Measurements from ENCODE around the gene SHROOM3. TPM values are rescaled to one million over a fixed set of nuclear protein-coding genes. Genes with fewer than 3 reads are reported as not detected.

The SHROOM3 gene
- total RNA-seq, 2 experiments from 2014 or later = 0.06 to 0.10 TPM

DNA sequence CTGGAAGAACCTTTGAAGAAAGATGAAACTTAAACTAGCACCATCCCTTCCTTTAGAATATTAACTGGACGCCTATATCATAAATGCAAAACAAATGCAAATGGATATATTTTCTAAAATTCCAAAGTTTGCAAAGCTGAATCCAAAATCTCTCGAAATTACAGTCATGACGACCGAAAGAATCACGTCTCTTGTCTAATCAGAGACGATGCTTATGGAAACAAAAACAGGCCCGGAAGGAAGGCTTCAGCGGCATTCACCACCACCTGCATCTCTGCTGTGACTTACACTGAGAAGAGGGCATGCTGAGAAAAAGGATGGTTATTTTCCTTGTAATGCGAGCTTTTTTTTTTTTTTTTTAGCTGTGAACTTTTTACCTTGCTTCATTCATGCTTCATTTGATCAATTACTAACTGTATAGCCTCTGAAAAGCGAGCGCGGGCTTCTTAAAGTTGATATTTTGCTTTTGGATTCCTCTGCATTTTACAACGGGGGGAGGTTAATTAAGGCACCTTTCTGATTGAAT lies 253.7 kb downstream of the SHROOM3 start:
- Mint-ChIP-seq H3K9me3 (no peaks in the 10 kb centered on the region), H3K36me3 (no peaks in the 10 kb centered on the region), H3K4me1 (peaks cover 19% of the 10 kb centered on the region), H3K27me3 (peaks cover 73% of the 10 kb centered on the region), H3K4me3 (peak overlapping the region; percentile 37), H3K27ac (no peak overlapping the region)
- no peak for DNase-seq

DNA sequence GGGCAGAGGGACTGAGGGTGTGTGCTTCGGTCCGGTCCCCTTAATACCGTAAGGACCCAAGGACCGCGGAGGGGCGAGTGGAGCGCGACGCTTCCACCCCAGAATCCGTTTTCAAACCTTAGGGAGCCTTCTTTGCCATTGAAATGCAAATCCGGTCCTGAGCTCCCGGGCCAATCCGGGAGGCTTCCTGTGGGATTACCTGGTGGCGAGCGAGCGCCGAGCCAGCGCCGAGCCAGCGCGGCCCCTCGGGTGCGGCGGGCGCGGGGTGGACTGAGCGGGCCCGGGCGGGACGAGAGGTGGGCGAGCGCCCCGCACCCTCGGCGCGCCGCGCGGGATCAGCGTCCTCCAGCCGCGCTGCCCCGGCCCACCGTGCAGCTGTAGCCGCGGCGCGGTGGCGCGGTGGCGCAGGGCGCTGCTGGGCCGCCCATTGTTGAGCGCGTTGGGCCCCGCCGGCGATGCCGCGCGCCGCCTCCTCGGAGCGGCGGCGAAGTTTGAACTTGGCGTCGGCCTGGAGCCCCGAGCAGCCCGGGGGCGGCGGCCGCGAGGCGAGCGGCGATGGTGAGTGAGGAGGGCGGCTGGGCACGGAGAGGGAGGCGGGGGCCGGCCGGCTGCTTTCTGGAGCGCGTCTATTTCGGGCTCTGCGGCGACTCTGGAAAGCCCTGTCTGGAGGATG lies 254.3 kb downstream of the SHROOM3 start:
- Mint-ChIP-seq H3K9me3 (no peaks in the 10 kb centered on the region), H3K4me1 (peaks cover 19% of the 10 kb centered on the region), H3K4me3 (peak overlapping the region; percentile 69), H3K36me3 (no peaks in the 10 kb centered on the region), H3K27me3 (peaks cover 74% of the 10 kb centered on the region), H3K27ac (no peak overlapping the region)
- DNase-seq = peak; percentile 42

DNA sequence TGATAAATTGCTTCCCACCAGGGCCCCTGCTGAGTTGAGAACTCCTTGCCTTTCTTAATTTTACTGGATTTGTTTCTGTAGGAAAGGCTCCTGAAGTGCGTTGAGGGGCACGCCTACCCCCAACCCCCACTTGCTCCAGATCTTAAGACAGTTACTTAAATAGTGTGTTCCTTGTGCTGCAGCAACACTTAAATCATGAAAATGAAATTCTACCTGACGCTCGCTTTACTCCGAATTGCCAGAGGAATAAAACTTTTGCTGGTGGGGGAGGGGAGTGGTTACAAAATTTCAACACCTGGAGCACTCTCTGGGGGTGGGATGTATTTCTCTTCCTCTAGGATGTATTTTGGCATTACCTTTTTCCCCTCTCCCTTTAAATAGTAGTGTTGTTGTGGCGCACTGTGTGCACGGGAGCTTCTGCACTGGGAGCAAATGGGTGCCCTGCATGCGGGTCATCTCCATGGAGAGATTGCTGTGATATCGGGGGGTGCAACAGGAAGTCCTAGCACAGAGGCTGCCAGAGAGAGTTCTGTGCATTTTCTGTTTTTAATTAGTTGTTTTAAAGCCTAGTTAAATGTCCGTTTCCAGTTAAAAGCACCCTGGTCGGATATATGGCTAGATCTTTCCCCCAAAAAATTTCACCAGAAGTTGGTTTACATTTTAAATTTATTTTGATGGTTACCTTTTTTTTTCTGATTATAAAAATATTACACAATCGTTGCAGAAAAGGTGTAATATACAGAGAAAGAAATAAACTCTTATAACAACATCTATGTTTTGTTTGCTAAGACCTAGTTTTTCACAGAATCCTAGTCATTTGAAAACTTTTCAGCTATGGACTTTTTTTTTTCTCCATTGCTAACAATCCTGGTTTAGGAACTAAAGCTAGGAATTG lies 255.2 kb downstream of the SHROOM3 start:
- Mint-ChIP-seq H3K36me3 (no peaks in the 10 kb centered on the region), H3K4me1 (peaks cover 19% of the 10 kb centered on the region), H3K4me3 (peak overlapping the region; percentile 69), H3K9me3 (no peaks in the 10 kb centered on the region), H3K27me3 (peaks cover 78% of the 10 kb centered on the region), H3K27ac (no peak overlapping the region)
- no peak for DNase-seq

DNA sequence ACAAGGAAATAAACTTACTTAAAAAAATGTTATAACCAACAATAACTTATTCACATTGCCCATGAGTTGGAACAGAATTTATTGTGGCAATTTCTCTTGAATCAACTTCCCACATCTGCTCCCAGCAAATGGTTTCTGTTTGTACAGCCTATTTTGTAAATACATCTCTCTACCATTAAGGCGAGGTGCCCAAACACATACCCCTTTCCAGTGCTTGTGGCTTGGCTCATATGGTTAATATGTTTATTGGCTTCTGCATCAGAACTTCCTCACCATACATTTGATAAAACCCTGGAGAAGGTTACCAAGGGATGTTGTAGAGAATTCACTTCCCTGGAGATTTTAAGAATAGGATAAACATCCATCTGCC lies 255.9 kb downstream of the SHROOM3 start:
- Mint-ChIP-seq H3K9me3 (no peaks in the 10 kb centered on the region), H3K27ac (no peak overlapping the region), H3K36me3 (no peaks in the 10 kb centered on the region), H3K4me1 (peaks cover 19% of the 10 kb centered on the region), H3K27me3 (peaks cover 83% of the 10 kb centered on the region), H3K4me3 (no peak overlapping the region)
- no peak for DNase-seq

DNA sequence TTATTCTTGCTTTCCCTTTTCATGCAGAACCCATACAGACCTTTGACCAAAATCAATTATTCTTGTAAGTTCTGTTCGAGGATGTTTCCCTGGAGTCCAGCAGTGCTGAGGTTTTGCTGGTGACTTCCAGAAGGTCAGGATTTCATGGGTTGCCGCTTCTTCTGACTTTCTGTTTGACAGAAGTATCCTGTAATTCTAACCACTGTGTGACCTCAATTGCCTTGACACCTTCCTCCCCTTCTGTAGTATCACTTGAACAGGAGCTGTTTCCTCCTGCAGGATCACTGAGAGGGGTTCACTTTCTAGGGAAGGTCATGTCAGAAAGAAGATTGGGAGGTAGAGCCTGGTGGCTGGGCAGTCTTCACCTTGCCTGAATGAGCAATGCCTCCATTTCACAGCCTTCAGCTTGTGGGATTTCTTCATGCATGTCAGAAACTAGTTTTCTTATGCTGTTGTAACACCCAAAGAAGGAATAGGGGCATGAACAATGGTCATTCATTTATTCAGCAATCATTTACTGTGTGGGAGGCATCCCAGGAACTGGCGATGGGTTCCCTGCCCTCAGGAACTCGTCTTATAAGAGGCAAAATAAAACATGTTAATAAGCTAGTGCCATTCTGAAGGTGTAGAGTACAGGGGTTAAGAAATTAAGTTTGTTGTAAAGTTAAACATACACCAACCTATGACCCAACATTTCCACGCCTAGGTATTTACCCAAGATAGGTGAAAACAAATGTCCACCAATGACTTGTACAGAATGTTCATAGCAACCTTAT lies 257.0 kb downstream of the SHROOM3 start:
- DNase-seq = no peak
- Mint-ChIP-seq H3K27ac (no peak overlapping the region), H3K4me1 (peaks cover 19% of the 10 kb centered on the region), H3K36me3 (no peaks in the 10 kb centered on the region), H3K4me3 (no peak overlapping the region), H3K9me3 (no peaks in the 10 kb centered on the region), H3K27me3 (peaks cover 88% of the 10 kb centered on the region)

DNA sequence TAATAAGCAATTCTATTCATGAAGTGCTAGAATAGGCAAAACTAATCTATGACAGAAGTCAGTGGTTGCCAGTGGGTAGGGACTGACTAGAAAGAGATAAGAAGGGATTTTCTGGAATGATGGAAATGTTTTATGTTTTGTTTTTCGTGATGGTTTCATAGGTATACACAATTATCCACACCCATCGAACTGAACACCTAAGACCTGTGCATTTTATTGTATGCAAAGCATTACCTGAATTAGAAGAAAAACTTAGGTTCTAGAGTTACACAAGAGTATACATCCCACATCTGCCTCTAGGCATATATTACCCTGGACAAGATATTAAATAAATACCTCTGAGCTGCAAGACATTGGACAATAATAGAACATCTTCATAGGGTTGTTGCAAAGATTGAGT lies 257.7 kb downstream of the SHROOM3 start:
- DNase-seq = no peak
- Mint-ChIP-seq H3K9me3 (no peaks in the 10 kb centered on the region), H3K4me3 (no peak overlapping the region), H3K4me1 (peaks cover 25% of the 10 kb centered on the region), H3K27ac (no peak overlapping the region), H3K27me3 (peaks cover 81% of the 10 kb centered on the region), H3K36me3 (no peaks in the 10 kb centered on the region)

DNA sequence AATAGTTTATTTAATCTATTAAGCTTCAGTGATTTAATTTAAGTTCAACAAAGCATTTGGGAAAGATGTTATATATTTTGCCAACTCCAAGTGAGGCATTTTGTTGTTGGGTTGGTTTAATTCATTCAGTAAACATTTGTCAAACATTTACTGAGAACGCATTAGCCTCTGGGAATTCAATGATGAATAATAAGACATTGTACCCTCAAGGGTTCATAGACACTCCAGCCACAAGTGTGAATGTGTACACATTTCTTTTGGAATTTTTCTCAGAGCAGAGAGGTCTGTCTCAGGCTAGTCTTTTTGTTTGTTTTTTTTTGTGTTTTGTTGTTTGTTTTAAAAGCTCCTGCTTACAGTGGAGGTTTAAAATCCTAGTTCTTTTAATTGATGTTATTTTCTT lies 259.0 kb downstream of the SHROOM3 start:
- Mint-ChIP-seq H3K4me1 (peaks cover 19% of the 10 kb centered on the region), H3K27me3 (peaks cover 68% of the 10 kb centered on the region), H3K27ac (no peak overlapping the region), H3K9me3 (no peaks in the 10 kb centered on the region), H3K36me3 (no peaks in the 10 kb centered on the region), H3K4me3 (no peak overlapping the region)
- no peak for DNase-seq

DNA sequence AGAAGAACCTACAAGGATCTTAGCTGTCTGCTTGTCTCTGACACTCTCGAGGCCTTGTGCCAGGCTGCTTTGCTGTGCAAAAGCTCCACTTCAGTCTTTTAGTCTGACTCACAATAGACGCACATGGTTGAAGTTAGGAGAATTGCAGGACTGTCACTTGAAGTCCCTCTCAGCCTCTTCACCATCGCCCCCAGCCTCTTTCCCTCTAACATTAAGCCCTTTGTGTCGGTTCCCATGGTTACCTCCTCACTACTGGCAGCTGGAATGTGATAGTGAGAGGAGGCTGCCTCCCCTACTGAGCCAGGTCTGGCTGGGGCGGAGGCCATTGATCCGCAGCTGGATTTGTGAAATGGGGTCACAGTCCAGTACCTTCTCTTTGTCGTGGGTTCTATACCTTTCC lies 261.1 kb downstream of the SHROOM3 start:
- no peak for DNase-seq
- Mint-ChIP-seq H3K27me3 (peaks cover 58% of the 10 kb centered on the region), H3K9me3 (no peaks in the 10 kb centered on the region), H3K27ac (no peak overlapping the region), H3K4me1 (peaks cover 10% of the 10 kb centered on the region), H3K36me3 (no peaks in the 10 kb centered on the region), H3K4me3 (no peak overlapping the region)

DNA sequence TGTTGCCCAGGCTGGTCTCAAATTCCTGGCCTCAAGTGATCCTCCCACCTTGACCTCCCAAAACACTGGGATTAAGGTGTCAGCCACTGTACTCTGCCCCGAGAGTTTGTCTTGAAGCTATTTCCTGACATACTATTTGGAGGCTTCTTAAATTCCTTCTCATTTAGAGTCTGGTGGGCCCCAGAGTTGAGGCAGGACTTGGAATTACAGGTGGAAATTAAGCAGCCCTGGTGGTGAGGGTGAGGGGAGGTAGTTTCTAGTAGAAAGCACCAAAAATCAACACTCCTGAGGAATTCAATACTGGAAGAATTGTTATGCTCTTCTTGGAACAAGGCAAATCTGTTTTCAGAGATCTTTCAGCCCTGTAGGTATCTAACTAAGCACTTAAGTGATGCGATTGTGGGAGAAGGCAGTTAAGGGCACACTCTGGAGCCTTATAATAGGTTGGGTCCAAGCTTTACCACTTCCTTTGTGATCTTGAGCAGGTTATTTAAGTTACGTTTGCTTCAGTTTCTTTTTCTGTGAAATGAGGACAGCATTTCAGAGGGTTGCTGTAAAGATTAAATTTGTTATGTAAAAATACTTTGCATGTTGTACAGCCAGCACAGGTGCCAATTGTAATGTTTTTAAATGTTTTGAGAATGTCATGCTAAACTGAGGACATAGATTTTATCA lies 262.2 kb downstream of the SHROOM3 start:
- Mint-ChIP-seq H3K27ac (peak overlapping the region; percentile 44), H3K27me3 (peaks cover 46% of the 10 kb centered on the region)

DNA sequence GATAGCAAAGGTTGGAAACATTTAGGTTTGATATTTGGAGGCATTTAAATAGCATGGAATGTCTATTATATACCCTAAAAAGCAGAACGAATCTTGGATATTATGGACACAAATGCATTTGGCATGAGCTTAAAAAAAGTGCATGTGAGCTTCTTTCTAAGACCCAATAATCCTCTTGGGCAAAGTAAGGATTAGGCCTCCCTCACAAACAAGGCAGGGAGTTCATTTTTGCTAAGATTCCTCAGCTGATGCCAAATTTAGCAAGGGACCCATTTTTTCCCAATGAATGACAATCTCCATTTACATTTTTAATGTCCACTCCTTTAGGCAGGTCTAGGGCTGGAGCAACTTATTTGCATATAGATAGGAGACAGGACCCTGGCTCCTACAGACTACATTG lies 263.1 kb downstream of the SHROOM3 start:
- H3K27ac Mint-ChIP-seq = no peak overlapping the region
- H3K27me3 Mint-ChIP-seq = peaks cover 38% of the 10 kb centered on the region
- H3K4me1 Mint-ChIP-seq = peaks cover 7% of the 10 kb centered on the region
- H3K9me3 Mint-ChIP-seq = no peaks in the 10 kb centered on the region
- DNase-seq = no peak
- H3K36me3 Mint-ChIP-seq = no peaks in the 10 kb centered on the region
- no peak overlapping the region for H3K4me3 Mint-ChIP-seq

More for the DNA sequence above, 262.2 kb downstream of the SHROOM3 start:
- peaks cover 7% of the 10 kb centered on the region for H3K4me1 Mint-ChIP-seq
- H3K36me3 Mint-ChIP-seq = no peaks in the 10 kb centered on the region
- DNase-seq = no peak
- H3K4me3 Mint-ChIP-seq = no peak overlapping the region
- no peaks in the 10 kb centered on the region for H3K9me3 Mint-ChIP-seq

DNA sequence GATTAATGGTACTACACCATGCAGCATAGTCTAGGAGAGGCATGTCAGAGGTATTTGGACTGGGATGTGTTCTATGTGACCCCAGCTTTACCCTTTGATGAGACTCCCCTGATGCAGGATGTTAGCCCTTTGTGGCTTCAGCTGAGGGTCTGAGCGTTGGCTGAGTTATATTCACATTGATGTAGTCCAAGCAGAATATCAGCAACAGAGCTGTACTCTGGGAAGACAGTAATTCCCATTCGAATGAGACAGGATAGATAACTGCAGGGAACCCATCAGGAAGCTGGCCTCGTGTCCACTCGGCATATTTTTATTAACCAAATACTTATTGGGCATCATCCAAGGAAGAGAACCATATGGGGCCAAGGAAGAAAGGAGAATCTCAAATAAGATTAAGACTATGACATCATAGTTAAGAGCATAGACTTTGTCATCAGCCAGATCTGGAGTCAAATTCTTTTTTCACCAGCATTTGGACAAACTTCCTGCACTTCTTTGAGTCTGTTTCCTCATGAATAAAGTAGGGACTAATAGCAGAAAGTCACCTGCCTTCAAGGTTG lies 264.8 kb downstream of the SHROOM3 start:
- Mint-ChIP-seq H3K4me3 (no peak overlapping the region), H3K27me3 (peaks cover 30% of the 10 kb centered on the region), H3K4me1 (peaks cover 7% of the 10 kb centered on the region), H3K9me3 (no peaks in the 10 kb centered on the region), H3K27ac (no peak overlapping the region), H3K36me3 (no peaks in the 10 kb centered on the region)
- DNase-seq = no peak

DNA sequence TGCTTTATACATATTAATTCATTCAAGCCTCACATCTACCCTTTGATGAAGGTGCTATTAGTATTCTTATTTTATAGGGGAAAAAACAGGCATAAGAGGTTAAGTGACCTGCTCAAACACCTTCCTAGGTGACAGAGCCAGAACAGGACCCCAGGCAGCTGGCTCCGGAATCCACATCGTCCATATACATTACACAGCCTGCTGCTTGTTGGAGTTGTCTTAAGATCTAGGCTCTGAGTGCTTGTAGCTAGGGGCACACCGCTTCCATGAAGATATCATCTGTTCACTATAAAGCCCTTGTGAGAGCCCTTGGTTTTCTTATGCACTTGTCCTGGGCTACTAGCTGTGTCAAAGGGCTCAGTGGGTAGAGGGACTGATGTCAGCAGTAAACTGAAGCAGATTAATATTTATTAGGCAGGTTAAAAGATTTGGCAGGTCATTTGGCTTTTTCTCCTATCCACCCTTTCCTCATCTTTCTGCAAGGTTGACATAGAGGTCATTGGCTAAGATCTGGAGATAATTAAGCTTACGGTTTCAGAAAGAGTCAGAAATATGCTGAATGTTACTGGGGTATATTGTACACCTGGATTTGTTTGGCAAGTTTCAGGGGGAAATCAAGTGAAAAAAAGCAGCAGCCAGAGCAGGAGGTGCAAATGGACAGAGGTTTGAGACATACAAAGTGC lies 267.6 kb downstream of the SHROOM3 start:
- Mint-ChIP-seq H3K4me1 (peaks cover 2% of the 10 kb centered on the region), H3K27ac (no peak overlapping the region), H3K36me3 (no peaks in the 10 kb centered on the region), H3K9me3 (no peaks in the 10 kb centered on the region), H3K27me3 (peaks cover 10% of the 10 kb centered on the region), H3K4me3 (no peak overlapping the region)
- DNase-seq = no peak

DNA sequence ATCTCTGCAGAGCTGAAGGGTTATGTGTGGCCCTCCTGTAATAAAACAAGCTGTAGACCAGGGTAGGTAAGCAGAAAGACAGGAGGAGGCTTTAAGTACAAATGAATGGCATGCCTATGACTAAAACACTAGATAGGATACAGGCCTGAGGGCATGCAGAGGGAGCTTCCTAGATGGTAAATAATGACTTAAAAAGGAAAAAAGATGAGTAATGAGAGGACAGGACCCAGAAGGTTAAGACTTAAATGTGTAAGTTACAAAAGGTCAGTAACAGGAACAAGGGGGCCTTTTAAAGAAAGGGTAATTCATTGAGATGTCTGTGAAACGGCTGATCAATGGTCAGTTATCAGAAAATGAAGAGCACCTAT lies 268.1 kb downstream of the SHROOM3 start:
- no peak overlapping the region for H3K27ac Mint-ChIP-seq
- peaks cover 10% of the 10 kb centered on the region for H3K27me3 Mint-ChIP-seq
- no peak for DNase-seq
- H3K9me3 Mint-ChIP-seq = no peaks in the 10 kb centered on the region
- no peak overlapping the region for H3K4me3 Mint-ChIP-seq
- H3K4me1 Mint-ChIP-seq = no peaks in the 10 kb centered on the region
- H3K36me3 Mint-ChIP-seq = no peaks in the 10 kb centered on the region

DNA sequence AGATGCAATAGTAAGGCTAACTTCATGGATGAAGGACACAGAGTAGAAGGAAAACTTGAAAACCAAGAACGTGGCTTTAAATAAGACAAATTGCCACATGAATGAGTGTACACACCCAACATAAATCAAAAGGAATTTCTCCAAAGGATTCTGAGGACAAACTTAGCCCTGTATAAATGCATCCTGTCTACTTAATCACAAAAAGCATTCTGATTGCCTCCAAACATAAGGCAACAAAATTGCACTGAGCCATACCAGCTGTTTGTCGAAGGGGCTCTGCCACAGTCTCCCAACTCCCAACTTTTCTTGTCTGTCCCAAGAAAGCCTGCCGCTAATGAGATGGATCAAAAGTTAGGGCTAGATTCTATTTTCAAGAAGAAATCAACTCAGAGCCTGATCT lies 268.6 kb downstream of the SHROOM3 start:
- H3K4me1 Mint-ChIP-seq = no peaks in the 10 kb centered on the region
- no peak overlapping the region for H3K27ac Mint-ChIP-seq
- DNase-seq = no peak
- H3K9me3 Mint-ChIP-seq = no peaks in the 10 kb centered on the region
- no peak overlapping the region for H3K4me3 Mint-ChIP-seq
- peaks cover 10% of the 10 kb centered on the region for H3K27me3 Mint-ChIP-seq
- H3K36me3 Mint-ChIP-seq = no peaks in the 10 kb centered on the region

Data from activated naive CD8-positive, alpha-beta T cell treated with anti-CD3 and anti-CD28 coated beads for 36 hours (primary cell).